Nephron progenitor cell (in vitro differentiated cells): ENCODE results near the gene CNPPD1.

Source experiments
- DNase-seq: peaks from one replicate; pipeline ENCODE4 v3.0.0; 2021
- H3K27ac Mint-ChIP-seq: 2 replicates; pipeline ENCODE4 v1.8.0; 2021; ENCODE audit warnings: mild to moderate bottlenecking, moderate library complexity, mixed read lengths
- H3K27me3 Mint-ChIP-seq: 2 replicates; pipeline ENCODE4 v1.8.0; 2021; ENCODE audit warnings: mild to moderate bottlenecking, low read depth, mixed read lengths; ENCODE audit not compliant: poor library complexity
- H3K36me3 Mint-ChIP-seq: 2 replicates; pipeline ENCODE4 v1.8.0; 2021; ENCODE audit warnings: low read depth, mixed read lengths
- H3K4me1 Mint-ChIP-seq: 2 replicates; pipeline ENCODE4 v1.8.0; 2021; ENCODE audit warnings: mixed read lengths
- H3K4me3 Mint-ChIP-seq: 2 replicates; pipeline ENCODE4 v1.8.0; 2021; ENCODE audit warnings: mild to moderate bottlenecking, moderate library complexity, mixed read lengths
- H3K9me3 Mint-ChIP-seq: 2 replicates; pipeline ENCODE4 v1.8.0; 2021; ENCODE audit warnings: mild to moderate bottlenecking, moderate library complexity, mixed read lengths
- TF ChIP-seq, protein P1 (sequence below): fragments of 200-600 bp; sonication (generic); IDR thresholded peaks from 2 replicates; pipeline ENCODE4 v1.5.0; 2021; ENCODE audit warnings: antibody characterized with exemption

Gene CNPPD1

DNA sequence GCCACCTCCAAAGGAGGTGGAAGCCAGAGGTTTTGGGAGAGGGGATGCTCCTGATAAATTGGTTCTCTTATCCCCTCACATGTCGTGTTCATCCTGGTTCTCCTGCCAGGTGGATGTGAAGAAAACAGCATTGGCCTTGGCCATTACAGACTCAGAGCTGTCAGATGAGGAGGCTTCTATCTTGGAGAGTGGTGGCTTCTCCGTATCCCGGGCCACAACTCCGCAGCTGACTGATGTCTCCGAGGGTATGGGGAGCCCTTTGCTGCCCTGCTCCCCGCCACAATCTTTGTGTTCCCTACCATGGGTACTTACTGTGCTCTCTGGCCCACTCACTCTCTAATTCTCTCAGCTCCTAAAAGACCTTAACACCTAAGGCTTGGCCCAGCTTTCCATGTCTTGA is 4.8 kb upstream of the CNPPD1 start:
- H3K4me1 Mint-ChIP-seq, result peaks cover 20% of the 10 kb centered on the region
- H3K4me3 Mint-ChIP-seq, result peak overlapping the region; percentile 12
- TF ChIP-seq, protein P1, sequence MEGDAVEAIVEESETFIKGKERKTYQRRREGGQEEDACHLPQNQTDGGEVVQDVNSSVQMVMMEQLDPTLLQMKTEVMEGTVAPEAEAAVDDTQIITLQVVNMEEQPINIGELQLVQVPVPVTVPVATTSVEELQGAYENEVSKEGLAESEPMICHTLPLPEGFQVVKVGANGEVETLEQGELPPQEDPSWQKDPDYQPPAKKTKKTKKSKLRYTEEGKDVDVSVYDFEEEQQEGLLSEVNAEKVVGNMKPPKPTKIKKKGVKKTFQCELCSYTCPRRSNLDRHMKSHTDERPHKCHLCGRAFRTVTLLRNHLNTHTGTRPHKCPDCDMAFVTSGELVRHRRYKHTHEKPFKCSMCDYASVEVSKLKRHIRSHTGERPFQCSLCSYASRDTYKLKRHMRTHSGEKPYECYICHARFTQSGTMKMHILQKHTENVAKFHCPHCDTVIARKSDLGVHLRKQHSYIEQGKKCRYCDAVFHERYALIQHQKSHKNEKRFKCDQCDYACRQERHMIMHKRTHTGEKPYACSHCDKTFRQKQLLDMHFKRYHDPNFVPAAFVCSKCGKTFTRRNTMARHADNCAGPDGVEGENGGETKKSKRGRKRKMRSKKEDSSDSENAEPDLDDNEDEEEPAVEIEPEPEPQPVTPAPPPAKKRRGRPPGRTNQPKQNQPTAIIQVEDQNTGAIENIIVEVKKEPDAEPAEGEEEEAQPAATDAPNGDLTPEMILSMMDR, result no peak
- H3K27ac Mint-ChIP-seq, result no peak overlapping the region
- DNase-seq, result no peak
- H3K36me3 Mint-ChIP-seq, result peaks cover 38% of the 10 kb centered on the region
- H3K9me3 Mint-ChIP-seq, result no peaks in the 10 kb centered on the region
- peaks cover 3% of the 10 kb centered on the region for H3K27me3 Mint-ChIP-seq

- TF ChIP-seq, protein P1, result no peak
- H3K36me3 Mint-ChIP-seq, result peaks cover 38% of the 10 kb centered on the region
- DNase-seq, result no peak
- peak overlapping the region; percentile 52 for H3K4me3 Mint-ChIP-seq
- H3K4me1 Mint-ChIP-seq, result peaks cover 23% of the 10 kb centered on the region
- peaks cover 3% of the 10 kb centered on the region for H3K27me3 Mint-ChIP-seq
- H3K9me3 Mint-ChIP-seq, result no peaks in the 10 kb centered on the region
- H3K27ac Mint-ChIP-seq, result no peak overlapping the region
Measured at GRCh38 chr2:219180961-219181360, 4.2 kb upstream of the CNPPD1 start.

DNA sequence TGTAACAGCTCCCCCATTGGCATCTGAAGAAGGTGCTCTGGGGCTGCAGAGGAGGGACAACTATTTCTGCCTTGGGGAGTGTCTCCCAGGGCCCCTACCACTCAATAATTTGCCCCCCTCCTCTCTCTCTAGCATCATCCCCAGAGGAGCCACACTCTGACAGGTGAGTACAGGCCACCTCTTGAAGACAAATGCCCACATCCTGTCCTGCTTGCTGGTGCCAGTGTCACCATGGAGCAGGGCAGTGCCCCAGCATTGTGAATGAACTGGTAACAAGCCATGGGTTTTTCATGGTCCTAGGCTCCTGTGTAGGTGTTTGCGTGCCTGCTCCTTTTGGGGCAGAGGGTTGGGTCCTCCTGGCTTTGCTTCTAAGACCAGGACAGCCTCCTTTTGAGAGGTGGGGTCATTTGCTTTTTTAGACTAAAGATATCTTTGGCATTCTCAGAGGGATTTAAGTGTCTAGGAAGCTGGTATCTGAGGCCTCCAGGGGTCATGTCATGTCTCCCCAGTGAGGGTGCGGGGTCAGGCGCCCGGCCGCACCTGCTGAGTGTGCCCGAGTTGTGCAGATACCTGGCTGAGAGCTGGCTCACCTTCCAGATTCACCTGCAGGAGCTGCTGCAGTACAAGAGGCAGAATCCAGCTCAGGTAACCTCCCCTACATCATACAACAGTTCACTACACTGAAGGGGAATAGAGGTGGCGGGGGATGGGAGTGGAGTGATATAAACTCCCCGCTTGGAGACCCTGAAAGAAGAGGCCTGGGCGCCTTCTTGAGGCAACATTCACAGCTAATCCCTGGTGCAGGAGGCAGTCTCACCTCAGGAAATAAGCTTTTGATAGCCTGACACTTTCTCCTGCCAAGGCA is 3.1 kb upstream of the CNPPD1 start:
- H3K27ac Mint-ChIP-seq, result no peak overlapping the region
- TF ChIP-seq, protein P1, result no peak
- DNase-seq, result no peak
- H3K27me3 Mint-ChIP-seq, result peaks cover 3% of the 10 kb centered on the region
- peaks cover 33% of the 10 kb centered on the region for H3K36me3 Mint-ChIP-seq
- peaks cover 30% of the 10 kb centered on the region for H3K4me1 Mint-ChIP-seq
- H3K4me3 Mint-ChIP-seq, result peak overlapping the region; percentile 97
- no peaks in the 10 kb centered on the region for H3K9me3 Mint-ChIP-seq

- peak overlapping the region; percentile 91 for H3K27ac Mint-ChIP-seq
- H3K4me1 Mint-ChIP-seq, result peaks cover 35% of the 10 kb centered on the region
- peak; percentile 74 for DNase-seq
- TF ChIP-seq, protein P1, result no peak
- H3K9me3 Mint-ChIP-seq, result no peaks in the 10 kb centered on the region
- peaks cover 3% of the 10 kb centered on the region for H3K27me3 Mint-ChIP-seq
- peak overlapping the region; percentile 97 for H3K4me3 Mint-ChIP-seq
- H3K36me3 Mint-ChIP-seq, result peaks cover 34% of the 10 kb centered on the region
Measured at GRCh38 chr2:219178377-219179175, 1.9 kb upstream of the CNPPD1 start.

DNA sequence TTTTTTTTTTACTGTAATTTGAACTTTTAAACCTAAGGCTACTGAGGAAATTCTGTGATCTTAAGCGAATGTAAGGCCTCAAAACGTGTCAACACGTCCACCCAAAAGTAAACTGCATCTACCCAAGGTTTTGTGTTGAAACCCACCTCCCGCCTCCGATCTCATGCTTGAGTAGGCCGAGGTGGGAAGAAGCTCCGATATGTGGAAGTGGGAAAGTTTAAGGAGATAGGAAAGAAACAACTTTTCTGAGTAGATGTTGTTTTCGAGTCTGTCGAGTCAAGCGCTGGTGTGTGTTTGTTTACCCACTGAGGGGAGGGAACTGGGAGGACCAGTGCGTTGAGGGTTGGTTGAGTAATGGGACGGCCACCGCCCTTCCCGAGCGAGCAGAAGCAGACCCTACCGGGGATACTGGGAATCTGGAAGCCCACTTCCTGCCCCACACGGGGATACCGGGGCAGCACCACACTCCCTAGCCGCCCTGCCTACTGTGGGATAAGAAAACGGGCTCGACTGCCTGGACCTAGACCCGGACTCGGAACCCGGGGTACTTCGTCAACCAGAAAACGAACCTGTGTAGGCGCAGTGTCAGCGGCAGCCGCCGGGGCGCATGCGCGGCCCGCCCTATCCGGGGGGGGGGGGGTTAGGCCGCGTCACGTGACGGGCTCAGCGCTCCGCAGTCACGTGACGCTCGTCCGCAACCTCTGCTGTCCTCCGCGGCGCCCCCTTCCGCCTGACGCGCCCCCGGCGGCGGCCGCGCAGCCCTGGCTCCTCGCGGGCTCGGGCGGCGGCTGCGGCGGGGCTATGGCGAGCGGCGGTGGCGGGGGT is 1.0 kb upstream of the CNPPD1 start, which contains the start of gene RETREG2:
TSS of gene RETREG2 (plus strand) at position 724 of the 825 bp plus-strand sequence. CDS start at position 802, 78 bp downstream.
- H3K27ac Mint-ChIP-seq, result peak within 1 kb of the TSS; percentile 98
- peak within 1 kb of the TSS; percentile 97 for H3K4me3 Mint-ChIP-seq
- peaks cover 35% of the 10 kb centered on the region for H3K4me1 Mint-ChIP-seq
- DNase-seq, result peak; percentile 87
- peaks cover 26% of the 10 kb centered on the region for H3K36me3 Mint-ChIP-seq
- H3K9me3 Mint-ChIP-seq, result no peaks in the 10 kb centered on the region
- TF ChIP-seq, protein P1, result no peak
- H3K27me3 Mint-ChIP-seq, result peaks cover under 1% of the 10 kb centered on the region
